Measurements from ENCODE around the gene RBM7. TPM values are rescaled to one million over a fixed set of nuclear protein-coding genes. Genes with fewer than 3 reads are reported as not detected.
A peak's percentile ranks its signal among the peaks of the same experiment; 100 is the strongest.

Gene RBM7
- total and polyA plus RNA-seq, 2 of the 13 experiments (the other 11 are each of a cell fraction or from before 2014, with no cell fraction given): 30.5 to 32.3 TPM

DNA sequence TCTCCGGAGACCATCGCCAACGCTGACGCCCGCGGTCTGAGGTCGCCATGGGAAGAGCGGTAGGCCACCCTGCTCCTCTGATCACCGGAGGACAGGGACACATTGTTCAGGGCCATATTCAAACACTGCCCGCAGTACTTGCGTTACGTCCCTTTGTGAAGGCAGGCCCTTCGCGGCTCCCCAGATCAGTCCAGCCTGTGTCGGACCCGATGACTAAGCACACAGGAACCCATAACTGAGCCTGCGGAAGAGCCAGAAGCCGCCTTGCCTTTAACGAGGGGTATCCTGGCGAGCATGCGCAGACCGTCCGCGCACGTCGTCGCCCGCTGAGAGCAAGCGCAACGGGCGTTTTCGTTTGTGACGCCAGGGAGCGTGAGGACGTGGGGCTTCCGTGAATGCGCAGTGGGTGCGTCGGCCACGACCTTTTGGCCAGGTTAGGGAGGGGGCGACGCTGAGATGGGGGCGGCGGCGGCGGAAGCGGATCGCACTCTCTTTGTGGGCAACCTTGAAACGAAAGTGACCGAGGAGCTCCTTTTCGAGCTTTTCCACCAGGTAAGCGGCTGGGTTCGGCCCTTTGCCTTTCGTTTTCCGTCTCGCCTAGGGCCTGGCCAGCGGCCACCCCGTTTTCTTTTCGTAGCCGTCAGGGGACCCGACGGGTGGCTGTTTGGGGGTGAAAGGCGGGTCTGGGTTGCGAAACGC lies at the start of gene RBM7, which contains the start of gene C11orf71 (continued):
- TF ChIP-seq ZNF639 (CRISPR knock-in tag; conservative IDR thresholded peaks at IDR 0.05) (0 out of 2 replicates have a peak, but pooled peaks have one; percentile 77), ZNF256 (CRISPR knock-in tag; conservative IDR thresholded peaks at IDR 0.05) (peak; percentile 88), ADNP (CRISPR knock-in tag; IDR thresholded peaks at IDR 0.05) (no peak), TRAFD1 (CRISPR knock-in tag; IDR thresholded peaks at IDR 0.05; ENCODE audit: borderline replicate concordance) (peak; percentile 79; the same call in 1 of the 2 replicates), ISX (CRISPR knock-in tag; conservative IDR thresholded peaks at IDR 0.05) (peak; percentile 62; the same call in 1 of the 2 replicates), GABPB1 (CRISPR knock-in tag; IDR thresholded peaks at IDR 0.05) (peak; percentile 90), TFDP2 (CRISPR knock-in tag; IDR thresholded peaks at IDR 0.05) (no peak; the same call in 1 of the 2 replicates), POGZ (CRISPR knock-in tag; IDR thresholded peaks at IDR 0.05) (peak; percentile 88), KAT7 (CRISPR knock-in tag; IDR thresholded peaks at IDR 0.05; ENCODE audit: borderline replicate concordance) (no peak; the same call in 1 of the 2 replicates), BRD4 (CRISPR knock-in tag; IDR thresholded peaks at IDR 0.05) (peak; percentile 82; the same call in 1 of the 2 replicates), ZBTB7B (CRISPR knock-in tag; IDR thresholded peaks at IDR 0.05) (peak; percentile 55; the same call in 1 of the 2 replicates), THRA (CRISPR knock-in tag; IDR thresholded peaks at IDR 0.05; ENCODE audit: borderline replicate concordance) (peak; percentile 77), ARHGAP35 (CRISPR knock-in tag; IDR thresholded peaks at IDR 0.05; ENCODE audit: borderline replicate concordance) (no peak), RXRA (CRISPR knock-in tag; IDR thresholded peaks at IDR 0.05) (peak; percentile 83)
- TF ChIP-seq, protein P1, sequence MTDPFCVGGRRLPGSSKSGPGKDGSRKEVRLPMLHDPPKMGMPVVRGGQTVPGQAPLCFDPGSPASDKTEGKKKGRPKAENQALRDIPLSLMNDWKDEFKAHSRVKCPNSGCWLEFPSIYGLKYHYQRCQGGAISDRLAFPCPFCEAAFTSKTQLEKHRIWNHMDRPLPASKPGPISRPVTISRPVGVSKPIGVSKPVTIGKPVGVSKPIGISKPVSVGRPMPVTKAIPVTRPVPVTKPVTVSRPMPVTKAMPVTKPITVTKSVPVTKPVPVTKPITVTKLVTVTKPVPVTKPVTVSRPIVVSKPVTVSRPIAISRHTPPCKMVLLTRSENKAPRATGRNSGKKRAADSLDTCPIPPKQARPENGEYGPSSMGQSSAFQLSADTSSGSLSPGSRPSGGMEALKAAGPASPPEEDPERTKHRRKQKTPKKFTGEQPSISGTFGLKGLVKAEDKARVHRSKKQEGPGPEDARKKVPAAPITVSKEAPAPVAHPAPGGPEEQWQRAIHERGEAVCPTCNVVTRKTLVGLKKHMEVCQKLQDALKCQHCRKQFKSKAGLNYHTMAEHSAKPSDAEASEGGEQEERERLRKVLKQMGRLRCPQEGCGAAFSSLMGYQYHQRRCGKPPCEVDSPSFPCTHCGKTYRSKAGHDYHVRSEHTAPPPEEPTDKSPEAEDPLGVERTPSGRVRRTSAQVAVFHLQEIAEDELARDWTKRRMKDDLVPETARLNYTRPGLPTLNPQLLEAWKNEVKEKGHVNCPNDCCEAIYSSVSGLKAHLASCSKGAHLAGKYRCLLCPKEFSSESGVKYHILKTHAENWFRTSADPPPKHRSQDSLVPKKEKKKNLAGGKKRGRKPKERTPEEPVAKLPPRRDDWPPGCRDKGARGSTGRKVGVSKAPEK (CRISPR knock-in tag; IDR thresholded peaks at IDR 0.05; ENCODE audit: borderline replicate concordance): 0 out of 2 replicates have a peak, but pooled peaks have one; percentile 22
- TF ChIP-seq, protein P2, sequence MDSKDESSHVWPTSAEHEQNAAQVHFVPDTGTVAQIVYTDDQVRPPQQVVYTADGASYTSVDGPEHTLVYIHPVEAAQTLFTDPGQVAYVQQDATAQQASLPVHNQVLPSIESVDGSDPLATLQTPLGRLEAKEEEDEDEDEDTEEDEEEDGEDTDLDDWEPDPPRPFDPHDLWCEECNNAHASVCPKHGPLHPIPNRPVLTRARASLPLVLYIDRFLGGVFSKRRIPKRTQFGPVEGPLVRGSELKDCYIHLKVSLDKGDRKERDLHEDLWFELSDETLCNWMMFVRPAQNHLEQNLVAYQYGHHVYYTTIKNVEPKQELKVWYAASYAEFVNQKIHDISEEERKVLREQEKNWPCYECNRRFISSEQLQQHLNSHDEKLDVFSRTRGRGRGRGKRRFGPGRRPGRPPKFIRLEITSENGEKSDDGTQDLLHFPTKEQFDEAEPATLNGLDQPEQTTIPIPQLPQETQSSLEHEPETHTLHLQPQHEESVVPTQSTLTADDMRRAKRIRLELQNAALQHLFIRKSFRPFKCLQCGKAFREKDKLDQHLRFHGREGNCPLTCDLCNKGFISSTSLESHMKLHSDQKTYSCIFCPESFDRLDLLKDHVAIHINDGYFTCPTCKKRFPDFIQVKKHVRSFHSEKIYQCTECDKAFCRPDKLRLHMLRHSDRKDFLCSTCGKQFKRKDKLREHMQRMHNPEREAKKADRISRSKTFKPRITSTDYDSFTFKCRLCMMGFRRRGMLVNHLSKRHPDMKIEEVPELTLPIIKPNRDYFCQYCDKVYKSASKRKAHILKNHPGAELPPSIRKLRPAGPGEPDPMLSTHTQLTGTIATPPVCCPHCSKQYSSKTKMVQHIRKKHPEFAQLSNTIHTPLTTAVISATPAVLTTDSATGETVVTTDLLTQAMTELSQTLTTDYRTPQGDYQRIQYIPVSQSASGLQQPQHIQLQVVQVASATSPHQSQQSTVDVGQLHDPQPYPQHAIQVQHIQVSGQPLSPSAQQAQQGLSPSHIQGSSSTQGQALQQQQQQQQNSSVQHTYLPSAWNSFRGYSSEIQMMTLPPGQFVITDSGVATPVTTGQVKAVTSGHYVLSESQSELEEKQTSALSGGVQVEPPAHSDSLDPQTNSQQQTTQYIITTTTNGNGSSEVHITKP (CRISPR knock-in tag; IDR thresholded peaks at IDR 0.05; ENCODE audit: low read depth): peak; percentile 79
